HL-60 (cell line): ENCODE measurements around the gene ZNF460.

Experiments used
- GABPA ChIP-seq: IDR thresholded peaks from 2 replicates; pipeline ENCODE4 v1.6.1; 2012; ENCODE audit warnings: low read depth
- POLR2AphosphoS5 ChIP-seq: IDR thresholded peaks from 2 replicates; pipeline ENCODE4 v1.6.1; 2012; ENCODE audit warnings: low read depth
- REST ChIP-seq: IDR thresholded peaks from 2 replicates; pipeline ENCODE4 v1.6.1; 2012; ENCODE audit warnings: low read depth; ENCODE audit not compliant: insufficient replicate concordance
- SPI1 ChIP-seq: IDR thresholded peaks from 2 replicates; pipeline ENCODE4 v1.6.1; 2012; ENCODE audit warnings: low read depth, mild to moderate bottlenecking, borderline replicate concordance
- TF ChIP-seq, protein P1 (sequence below): IDR thresholded peaks from one replicate; pipeline ENCODE4 v1.5.1; 2011; ENCODE audit warnings: low read length, control low read depth, inconsistent platforms; ENCODE audit not compliant: insufficient read depth

DNA sequence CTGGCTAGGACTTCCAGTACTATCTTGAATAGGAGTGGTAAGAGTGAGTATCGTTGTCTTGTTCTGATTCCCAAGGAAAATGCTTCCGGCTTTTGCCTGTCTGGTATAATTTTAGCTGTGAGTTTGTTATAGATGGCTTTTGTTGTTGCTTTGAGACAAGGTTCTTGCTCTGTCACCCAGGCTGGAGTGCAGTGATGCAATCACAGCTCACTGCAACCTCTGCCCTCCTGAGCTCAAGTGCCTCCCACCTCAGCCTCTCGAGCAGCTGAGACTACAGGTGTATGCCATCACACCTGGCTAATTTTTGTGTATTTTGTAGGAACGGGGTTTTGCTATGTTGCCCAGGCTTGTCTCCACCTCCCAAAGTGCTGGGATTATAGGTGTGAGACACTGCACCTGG is 33.9 kb downstream of the ZNF460 start:
- TF ChIP-seq GABPA: no peak
- TF ChIP-seq POLR2AphosphoS5: no peak
- no peak for TF ChIP-seq REST
- TF ChIP-seq, protein P1, sequence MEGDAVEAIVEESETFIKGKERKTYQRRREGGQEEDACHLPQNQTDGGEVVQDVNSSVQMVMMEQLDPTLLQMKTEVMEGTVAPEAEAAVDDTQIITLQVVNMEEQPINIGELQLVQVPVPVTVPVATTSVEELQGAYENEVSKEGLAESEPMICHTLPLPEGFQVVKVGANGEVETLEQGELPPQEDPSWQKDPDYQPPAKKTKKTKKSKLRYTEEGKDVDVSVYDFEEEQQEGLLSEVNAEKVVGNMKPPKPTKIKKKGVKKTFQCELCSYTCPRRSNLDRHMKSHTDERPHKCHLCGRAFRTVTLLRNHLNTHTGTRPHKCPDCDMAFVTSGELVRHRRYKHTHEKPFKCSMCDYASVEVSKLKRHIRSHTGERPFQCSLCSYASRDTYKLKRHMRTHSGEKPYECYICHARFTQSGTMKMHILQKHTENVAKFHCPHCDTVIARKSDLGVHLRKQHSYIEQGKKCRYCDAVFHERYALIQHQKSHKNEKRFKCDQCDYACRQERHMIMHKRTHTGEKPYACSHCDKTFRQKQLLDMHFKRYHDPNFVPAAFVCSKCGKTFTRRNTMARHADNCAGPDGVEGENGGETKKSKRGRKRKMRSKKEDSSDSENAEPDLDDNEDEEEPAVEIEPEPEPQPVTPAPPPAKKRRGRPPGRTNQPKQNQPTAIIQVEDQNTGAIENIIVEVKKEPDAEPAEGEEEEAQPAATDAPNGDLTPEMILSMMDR: no peak
- no peak for TF ChIP-seq SPI1
